H1 (cell line): Measurements from ENCODE around the gene TMEM82. TPM values are rescaled to one million over a fixed set of nuclear protein-coding genes. Genes with fewer than 3 reads are reported as not detected.

Experiments
- CTCF ChIA-PET: fragments of 300-600 bp; sonication (Branson Sonifier 250); formaldehyde crosslinking; loops from one replicate; lab custom pipeline; 2021; ENCODE audit not compliant: partially characterized antibody; lab: Charles Lee
- POLR2A ChIA-PET: fragments of 300-600 bp; sonication (Branson Sonifier 250); formaldehyde crosslinking; loops from one replicate; lab custom pipeline; 2021; ENCODE audit warnings: inconsistent platforms; ENCODE audit not compliant: partially characterized antibody; lab: Charles Lee
- DNase-seq, 2 experiments: peaks; one replicate each; pipeline versions ENCODE4 v3.0.0 to v3.0.0-alpha.2; 2010 to 2022; ENCODE audit warnings: low spot score in 2 of 2, low read depth in 1 of 2, mixed read lengths in 1 of 2
- FAIRE-seq: peaks from 2 replicates; lab custom pipeline; 2011; peaks lifted over from hg19 to GRCh38; lab: Jason Lieb, UNC
- H2AFZ ChIP-seq: 2 replicates; pipeline ENCODE4 v1.8.1; 2012; ENCODE audit warnings: low read length, inconsistent platforms
- H2AK5ac ChIP-seq: 2 replicates; pipeline ENCODE4 v1.6.1; 2013; ENCODE audit warnings: low read depth, low read length
- H2BK120ac ChIP-seq: replicated peaks from 2 replicates; pipeline ENCODE3; 2013; ENCODE audit warnings: low read depth, low read length, inconsistent platforms
- H2BK12ac ChIP-seq: 2 replicates; pipeline ENCODE4 v1.6.1; 2013; ENCODE audit warnings: low read depth, low read length
- H2BK15ac ChIP-seq: 2 replicates; pipeline ENCODE4 v1.6.1; 2013; ENCODE audit warnings: low read length
- H2BK20ac ChIP-seq: 2 replicates; pipeline ENCODE4 v1.6.1; 2013; ENCODE audit warnings: low read length
- H2BK5ac ChIP-seq: 2 replicates; pipeline ENCODE4 v1.6.1; 2013; ENCODE audit warnings: low read depth, low read length
- H3K14ac ChIP-seq: 2 replicates; pipeline ENCODE4 v1.6.1; 2013; ENCODE audit warnings: inconsistent platforms; ENCODE audit not compliant: insufficient read length
- H3K18ac ChIP-seq: 2 replicates; pipeline ENCODE4 v1.6.1; 2013; ENCODE audit warnings: low read length; ENCODE audit errors: extremely low read depth
- H3K23ac ChIP-seq: 2 replicates; pipeline ENCODE4 v1.6.1; 2013; ENCODE audit warnings: inconsistent platforms; ENCODE audit not compliant: insufficient read length
- H3K23me2 ChIP-seq: 2 replicates; pipeline ENCODE4 v1.6.1; 2013; ENCODE audit warnings: low read depth, low read length
- H3K27ac ChIP-seq: 2 replicates; pipeline ENCODE4 v1.6.1; 2011; ENCODE audit warnings: low read depth, low read length, inconsistent platforms
- H3K27me3 ChIP-seq, 4 experiments: replicated peaks in 1 of 4; 1 replicate in 1 of 4; 2 replicates in 3 of 4; pipeline versions ENCODE4 v1.6.1 to v1.8.1; 2011 to 2013; ENCODE audit warnings: low read length in 3 of 4, mild to moderate bottlenecking in 3 of 4, inconsistent platforms in 2 of 4, mixed read lengths in 2 of 4, moderate library complexity in 1 of 4; ENCODE audit not compliant: control insufficient read depth in 3 of 4, insufficient read depth in 3 of 4; ENCODE audit errors: extremely low read depth in 1 of 4
- H3K36me3 ChIP-seq, 4 experiments: 2 replicates each; pipeline versions ENCODE4 v1.6.1 to v1.8.1; 2011 to 2013; ENCODE audit warnings: mild to moderate bottlenecking in 4 of 4, low read length in 3 of 4, moderate library complexity in 2 of 4, control low read depth in 1 of 4, inconsistent platforms in 1 of 4; ENCODE audit not compliant: insufficient read depth in 4 of 4, control insufficient read depth in 2 of 4
- H3K4ac ChIP-seq: replicated peaks from 2 replicates; pipeline ENCODE3; 2013; ENCODE audit warnings: low read length, low read depth, mixed read lengths, inconsistent platforms; ENCODE audit not compliant: insufficient read length
- H3K4me1 ChIP-seq, 4 experiments: replicated peaks in 1 of 4; 1 replicate in 1 of 4; 2 replicates in 3 of 4; pipeline versions ENCODE4 v1.6.1 to v1.8.1; 2011 to 2013; ENCODE audit warnings: low read length in 3 of 4, inconsistent platforms in 2 of 4, mixed read lengths in 1 of 4; ENCODE audit not compliant: insufficient read depth in 4 of 4, control insufficient read depth in 3 of 4
- H3K4me2 ChIP-seq, 2 experiments: 2 replicates each; pipeline versions ENCODE4 v1.6.1 to v1.8.1; 2011 to 2013; ENCODE audit warnings: low read depth in 2 of 2, low read length in 2 of 2, control low read depth in 1 of 2, inconsistent platforms in 1 of 2, mild to moderate bottlenecking in 1 of 2; ENCODE audit not compliant: insufficient read depth in 1 of 2
- H3K4me3 ChIP-seq, 4 experiments: fragments of 200-600, 300-600 bp in 1 of 4; sonication (generic), shearing (Covaris generic), sonication (Bioruptor Twin) in 1 of 4; 2 replicates each; pipeline versions ENCODE4 v1.5.1 to v1.8.1; 2011 to 2016; ENCODE audit warnings: low read length in 4 of 4, low read depth in 3 of 4, control low read depth in 2 of 4, inconsistent platforms in 2 of 4, mild to moderate bottlenecking in 2 of 4, mixed read lengths in 1 of 4, moderate library complexity in 1 of 4; ENCODE audit not compliant: insufficient read depth in 2 of 4; ENCODE audit errors: extremely low read depth in 1 of 4
- H3K56ac ChIP-seq: replicated peaks from 2 replicates; pipeline ENCODE3; 2013; ENCODE audit warnings: low read depth, mild to moderate bottlenecking, mixed read lengths, low read length, inconsistent platforms; ENCODE audit not compliant: insufficient read length
- H3K79me1 ChIP-seq: 2 replicates; pipeline ENCODE4 v1.6.1; 2013; ENCODE audit warnings: low read depth, low read length, control low read depth
- H3K79me2 ChIP-seq, 2 experiments: 2 replicates each; pipeline versions ENCODE4 v1.6.1 to v1.8.1; 2012 to 2013; ENCODE audit warnings: low read length in 2 of 2, mild to moderate bottlenecking in 2 of 2, inconsistent platforms in 1 of 2; ENCODE audit not compliant: insufficient read depth in 2 of 2, control insufficient read depth in 1 of 2
- H3K9ac ChIP-seq, 4 experiments: replicated peaks in 1 of 4; 1 replicate in 1 of 4; 2 replicates in 3 of 4; pipeline versions ENCODE4 v1.6.1 to v1.8.1; 2011 to 2013; ENCODE audit warnings: low read depth in 3 of 4, low read length in 3 of 4, control low read depth in 2 of 4, mild to moderate bottlenecking in 2 of 4, moderate library complexity in 2 of 4, inconsistent platforms in 1 of 4; ENCODE audit errors: extremely low read depth in 1 of 4
- H3K9me3 ChIP-seq, 2 experiments: 2 replicates each; pipeline versions ENCODE4 v1.6.1 to v1.8.1; 2012 to 2013; ENCODE audit warnings: mild to moderate bottlenecking in 2 of 2, moderate library complexity in 2 of 2, control low read depth in 1 of 2, inconsistent platforms in 1 of 2, low read depth in 1 of 2, low read length in 1 of 2, mixed read lengths in 1 of 2; ENCODE audit not compliant: insufficient read depth in 2 of 2
- H4K20me1 ChIP-seq, 2 experiments: replicated peaks in 1 of 2; 2 replicates each; pipeline versions ENCODE3 to v1.8.1; 2011 to 2013; ENCODE audit warnings: inconsistent platforms in 2 of 2, low read length in 2 of 2, mild to moderate bottlenecking in 1 of 2; ENCODE audit not compliant: insufficient read depth in 2 of 2, control insufficient read depth in 1 of 2
- H4K5ac ChIP-seq: 2 replicates; pipeline ENCODE4 v1.6.1; 2013; ENCODE audit warnings: low read length, low read depth, mixed read lengths, inconsistent platforms; ENCODE audit not compliant: insufficient read length
- H4K8ac ChIP-seq: 2 replicates; pipeline ENCODE4 v1.8.0; 2013; ENCODE audit warnings: mild to moderate bottlenecking, moderate library complexity, low read length, inconsistent platforms; ENCODE audit not compliant: insufficient read depth; ENCODE audit errors: extremely low read depth
- H4K91ac ChIP-seq: replicated peaks from 2 replicates; pipeline ENCODE3; 2013; ENCODE audit warnings: low read length, mixed read lengths, inconsistent platforms; ENCODE audit not compliant: insufficient read length
- TEAD4 ChIP-seq: IDR thresholded peaks from 2 replicates; pipeline ENCODE4 v1.6.1; 2012; ENCODE audit warnings: low read depth, low read length, inconsistent platforms, mixed read lengths
- WGBS, 2 experiments: shearing (Covaris generic) in 1 of 2; methylation state at CpG; one replicate each; pipeline versions ENCODE4 v1.1.6 to v1.1.7; 2013 to 2015; ENCODE audit warnings: low lambda C conversion rate in 2 of 2, mixed read lengths in 2 of 2, inconsistent platforms in 1 of 2, low coverage in 1 of 2, missing lambda C conversion rate in 1 of 2; ENCODE audit not compliant: insufficient replicate concordance in 2 of 2, insufficient coverage in 1 of 2, insufficient read length in 1 of 2; ENCODE audit errors: extremely low coverage in 1 of 2, missing lambda C conversion rate in 1 of 2; 5-methylcytosine and 5-hydroxymethylcytosine counted together
- polyA plus RNA-seq, 7 experiments: library from polyadenylated mRNA; depleted of rRNA in 3 of 7; stranded (reverse) in 5 of 7; unstranded in 2 of 7; fragments of >200 nt in 5 of 7; fragments of 200-250 nt in 2 of 7; gene quantifications; 1 replicate in 5 of 7; 2 replicates in 1 of 7; 4 replicates in 1 of 7; pipeline versions ENCODE4 v1.2.1 to v1.2.3, GENCODE V29; 2011 to 2013; ENCODE audit warnings: missing spikeins in 2 of 7, mixed read lengths in 2 of 7
- total RNA-seq: library from RNA; stranded (reverse); fragmentation: NEBNext Ultra II Directional; extraction: Animal tissue kit (Norgen Biotek cat#: 25700); gene quantifications from 2 replicates; pipeline ENCODE4 v1.2.1, GENCODE V29; 2021

The TMEM82 gene
- total and polyA plus RNA-seq, 2 of the 8 experiments (the other 6 are each of a cell fraction or from before 2014, with no cell fraction given): 0.32 to 2.1 TPM

GRCh38 chr1:15767941-15768340 is 25.6 kb downstream of the TMEM82 start:
- ChIA-PET CTCF (interaction anchor here (0.8 to 1.5 kb wide), 2 partner anchors 10 to 27 kb away, joined by 3 to 4 read pairs; no protein-coding TSS in a partner anchor), POLR2A (interaction anchor here (1.6 to 5.3 kb wide), 4 partner anchors 7 to 20 kb away, joined by 7 to 37 read pairs (median 22); no protein-coding TSS in a partner anchor)
- DNase-seq (no peak), FAIRE-seq (no peak)
- Histone ChIP-seq H2AK5ac (no peak overlapping the region), H2BK120ac (no peak overlapping the region), H3K4ac (no peak overlapping the region), H3K56ac (no peak overlapping the region), H3K23me2 (no peaks in the 10 kb centered on the region), H3K23ac (no peak overlapping the region), H3K9ac (no peak overlapping the region), H3K79me1 (peaks cover 8% of the 10 kb centered on the region), H3K4me1 (no peaks in the 10 kb centered on the region; a peak in 2 of 7 replicates), H3K18ac (no peak overlapping the region), H3K36me3 (peaks cover 25 to 81% (median 49%) of the 10 kb centered on the region in 4 experiments), H3K4me2 (no peak overlapping the region), H2BK12ac (no peak overlapping the region), H2BK20ac (no peak overlapping the region), H3K79me2 (peaks cover 0 to 8% of the 10 kb centered on the region in 2 experiments; a peak in 2 of 4 replicates), H4K20me1 (peaks cover 5 to 12% of the 10 kb centered on the region in 2 experiments), H3K27ac (no peak overlapping the region), H2BK15ac (no peak overlapping the region), H3K27me3 (no peaks in the 10 kb centered on the region), H3K9me3 (no peaks in the 10 kb centered on the region), H4K91ac (no peak overlapping the region), H3K14ac (no peak overlapping the region), H4K5ac (no peak overlapping the region), H4K8ac (no peak overlapping the region), H2BK5ac (no peak overlapping the region), H2AFZ (no peak overlapping the region), H3K4me3 (no peak overlapping the region)
- 88% methylated on average over 5 of the region's 5 CpGs; no CpG with 5 or more reads in 1 of the 2 experiments for WGBS, 2 experiments
- no peak for TF ChIP-seq TEAD4
